Small intestine (tissue), 16 donors: ENCODE results near the gene RHBDL2. TPM values are rescaled to one million over a fixed set of nuclear protein-coding genes. Genes with fewer than 3 reads are reported as not detected.
A peak's percentile ranks its signal among the peaks of the same experiment; 100 is the strongest.
"Not testable (repeated sequence)": the region's sequence is repeated elsewhere in the genome, so short reads cannot be mapped to it uniquely, and the experiment has no call there.

Source experiments
- DNase-seq, 2 donors: peaks; one replicate each; pipeline versions ENCODE4 v3.0.0 to v3.0.0-alpha.2; 2013
- FAIRE-seq: peaks from 2 replicates; lab custom pipeline; 2012; peaks lifted over from hg19 to GRCh38; lab: Jason Lieb, UNC
- H3K27ac ChIP-seq, 3 donors: one replicate each; pipeline ENCODE4 v1.5.1; 2013; ENCODE audit warnings: low read length in 2 of 3, mild to moderate bottlenecking in 2 of 3, control low read depth in 1 of 3, inconsistent platforms in 1 of 3, low read depth in 1 of 3, moderate library complexity in 1 of 3
- H3K27me3 ChIP-seq, 3 donors: one replicate each; pipeline ENCODE4 v1.6.1; 2013; ENCODE audit warnings: low read length in 3 of 3, inconsistent platforms in 1 of 3; ENCODE audit not compliant: control insufficient read depth in 3 of 3, insufficient read depth in 3 of 3
- H3K36me3 ChIP-seq, 3 donors: one replicate each; pipeline ENCODE4 v1.6.1; 2013; ENCODE audit warnings: low read length in 3 of 3, inconsistent platforms in 1 of 3, low read depth in 1 of 3, mild to moderate bottlenecking in 1 of 3, moderate library complexity in 1 of 3; ENCODE audit not compliant: control insufficient read depth in 3 of 3, insufficient read depth in 2 of 3
- H3K4me1 ChIP-seq, 3 donors: one replicate each; pipeline ENCODE4 v1.6.1; 2013; ENCODE audit warnings: low read length in 2 of 3, inconsistent platforms in 1 of 3, low read depth in 1 of 3, mild to moderate bottlenecking in 1 of 3, moderate library complexity in 1 of 3; ENCODE audit not compliant: control insufficient read depth in 3 of 3, insufficient read depth in 2 of 3
- H3K4me3 ChIP-seq, 3 donors: one replicate each; pipeline ENCODE4 v1.5.1; 2013; ENCODE audit warnings: low read length in 3 of 3, control low read depth in 1 of 3, inconsistent platforms in 1 of 3, low read depth in 1 of 3, mild to moderate bottlenecking in 1 of 3, moderate library complexity in 1 of 3
- H3K9me3 ChIP-seq, 2 donors: one replicate each; pipeline ENCODE4 v1.6.1; 2013; ENCODE audit warnings: low read depth in 1 of 2, low read length in 1 of 2; ENCODE audit not compliant: control insufficient read depth in 2 of 2, insufficient read depth in 1 of 2
- WGBS, 3 donors: extraction: QIAGEN DNeasy Blood & Tissue Kit; methylation state at CpG; one replicate each; pipeline ENCODE4 v1.1.7; 2013; 5-methylcytosine and 5-hydroxymethylcytosine counted together
- long read RNA-seq, 10 donors: transcript quantifications; one replicate each; lab custom pipeline, GENCODE V29; 2026
- polyA plus RNA-seq, 4 donors: library from polyadenylated mRNA; stranded (reverse) in 3 of 4; unstranded in 1 of 4; fragments of 200-250 nt in 3 of 4; fragments of 120-200 nt in 1 of 4; gene quantifications; one replicate each; pipeline versions ENCODE4 v1.2.1 to v1.2.3, GENCODE V29; 2013
- donor health status: healthy with polysubstance abuse.
- donor health status: control.
- donor health status: control.
- donor health status: Bipolar disorder and iron deficiency.
- donor health status: healthy.

RHBDL2 gene
- under 1 TPM in 2 of 4 donors, not detected in 2; 0.24 to 0.43 TPM for polyA plus RNA-seq
- long read RNA-seq, donor 1 = 0 reads
- long read RNA-seq, donor 2 = 0 reads
- long read RNA-seq, donor 3 = 0 reads
- long read RNA-seq, donor 4 = 0 reads
- long read RNA-seq, donor 5 = 0 reads
- long read RNA-seq, donor 6 = 0 reads
- long read RNA-seq, donor 7 = 0 reads
- long read RNA-seq, donor 8 = 0 reads
- long read RNA-seq, donor 9 = 0 reads
- long read RNA-seq, donor 10 = 0 reads

DNA sequence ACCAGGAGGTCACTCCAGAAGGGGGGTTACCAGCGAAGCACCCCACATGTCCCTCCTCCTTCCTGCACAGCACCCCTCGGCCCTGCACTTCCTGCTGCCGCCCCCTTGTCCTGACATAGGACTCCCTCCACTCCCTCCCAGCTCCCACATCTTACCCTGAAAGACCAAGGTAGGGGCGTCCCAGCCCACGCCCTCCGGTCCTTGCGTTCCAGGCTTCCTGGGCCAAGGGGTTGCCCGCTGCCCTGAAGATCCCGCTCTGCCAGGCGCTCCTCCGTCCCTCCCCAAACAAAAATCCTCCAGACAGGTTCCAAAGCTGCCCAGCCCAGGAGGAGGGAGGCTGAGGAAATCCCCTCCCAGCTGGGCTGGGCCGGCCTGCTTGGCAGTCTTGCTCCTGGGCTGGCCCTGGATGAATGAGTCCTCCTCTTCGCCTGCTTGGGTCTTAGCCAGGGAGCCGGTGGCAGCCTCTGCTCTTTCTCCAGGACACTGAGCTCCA is at the start of gene RHBDL2:
Gene RHBDL2 (minus strand): TSS at position 304 of the 493 bp plus-strand sequence. CDS start 22,618 bp downstream, outside the sequence.
- Histone ChIP-seq H3K4me1 (no peaks in the 10 kb centered on the region), H3K27me3 (no peaks in the 10 kb centered on the region), H3K4me3 (peak within 1 kb of the TSS in 1 of 3 donors; percentile 33), H3K27ac (no peak within 1 kb of the TSS), H3K9me3 (no peaks in the 10 kb centered on the region), H3K36me3 (no peaks in the 10 kb centered on the region)
- DNase-seq (no peak), FAIRE-seq (no peak)
- 58 to 63% (median 61%) methylated on average over 14 of the region's 14 CpGs for WGBS, 3 donors

DNA sequence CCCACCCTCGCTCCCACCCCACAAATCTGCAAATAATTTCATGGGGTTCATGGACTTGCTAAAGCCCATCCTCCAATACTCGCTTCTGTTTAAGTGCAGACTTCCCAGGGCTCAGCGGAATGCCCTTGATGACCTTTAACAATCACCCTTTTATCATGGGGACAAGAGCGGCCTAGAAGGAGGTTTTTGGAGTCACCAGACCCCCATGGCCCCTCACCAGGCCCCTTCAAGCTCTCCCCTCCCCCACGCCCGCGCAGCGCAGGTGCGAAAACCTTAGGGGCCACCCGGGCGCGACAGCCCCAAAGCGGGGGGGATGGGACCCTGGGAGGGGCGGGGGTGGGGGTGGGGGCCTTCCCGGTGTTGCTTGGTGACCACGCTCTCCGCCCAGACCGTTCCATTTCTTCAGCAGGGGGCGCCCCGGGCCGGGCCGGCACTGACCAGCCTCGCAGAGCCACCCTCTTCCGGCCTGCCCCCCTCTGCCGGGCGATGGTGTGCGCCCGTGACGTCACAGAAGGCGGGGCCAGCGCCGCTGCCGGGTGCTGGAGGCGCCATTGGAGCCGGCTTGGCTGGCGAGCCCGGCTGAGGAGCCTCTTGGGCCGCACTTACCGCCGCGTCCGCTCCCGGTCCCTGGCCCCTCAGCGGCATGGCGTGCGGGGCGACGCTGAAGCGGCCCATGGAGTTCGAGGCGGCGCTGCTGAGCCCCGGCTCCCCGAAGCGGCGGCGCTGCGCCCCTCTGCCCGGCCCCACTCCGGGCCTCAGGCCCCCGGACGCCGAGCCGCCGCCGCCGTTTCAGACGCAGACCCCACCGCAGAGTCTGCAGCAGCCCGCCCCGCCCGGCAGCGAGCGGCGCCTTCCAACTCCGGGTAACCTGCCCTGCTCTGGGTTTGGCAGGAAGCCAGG is 49.4 kb upstream of the RHBDL2 start, which contains the start of gene AKIRIN1:
Gene AKIRIN1 (plus strand): TSS at position 539 of the 900 bp plus-strand sequence. CDS start 105 bp downstream, at position 644.
- peak; percentile 92 to 98 for DNase-seq
- Histone ChIP-seq H3K9me3 (no peaks in the 10 kb centered on the region), H3K36me3 (peaks cover 0 to 19% (median 0%) of the 10 kb centered on the region in 3 donors), H3K27ac (peak within 1 kb of the TSS; percentile 84 to 85 (median 85)), H3K4me1 (peaks cover 2 to 12% (median 5%) of the 10 kb centered on the region in 3 donors), H3K4me3 (peak within 1 kb of the TSS; percentile 95 to 100 (median 96)), H3K27me3 (no peaks in the 10 kb centered on the region)
- FAIRE-seq = no peak
- 1% methylated on average over 40 to 76 of the region's 76 CpGs for WGBS, 3 donors

- Histone ChIP-seq H3K27ac (peak overlapping the region in 2 of 3 donors; percentile 84), H3K27me3 (no peaks in the 10 kb centered on the region), H3K9me3 (no peaks in the 10 kb centered on the region), H3K36me3 (peaks cover 0 to 14% (median 0%) of the 10 kb centered on the region in 3 donors), H3K4me1 (peaks cover 2 to 14% (median 5%) of the 10 kb centered on the region in 3 donors), H3K4me3 (peak overlapping the region; percentile 48 to 95 (median 67))
- 8 to 26% (median 8%) methylated on average over 5 of the region's 5 CpGs for WGBS, 3 donors
- DNase-seq (no peak), FAIRE-seq (no peak)
These were observed 48.7 kb upstream of the RHBDL2 start for GRCh38 chr1:38990386-38990737.

- H3K27ac ChIP-seq = peak overlapping the region in 1 of 3 donors; percentile 84
- DNase-seq (no peak), FAIRE-seq (no peak)
- no peaks in the 10 kb centered on the region for H3K9me3 ChIP-seq
- 45 to 77% (median 74%) methylated on average over 2 of the region's 2 CpGs for WGBS, 3 donors
- no peak overlapping the region for H3K4me3 ChIP-seq
- peaks cover 2 to 14% (median 5%) of the 10 kb centered on the region in 3 donors for H3K4me1 ChIP-seq
- H3K36me3 ChIP-seq = peaks cover 0 to 14% (median 0%) of the 10 kb centered on the region in 3 donors
- no peaks in the 10 kb centered on the region for H3K27me3 ChIP-seq
These were observed 48.3 kb upstream of the RHBDL2 start for GRCh38 chr1:38989979-38990378.

GRCh38 chr1:38979380-38979779 is 37.8 kb upstream of the RHBDL2 start:
- WGBS, 3 donors = 16 to 47% (median 39%) methylated on average over 1 of the region's 1 CpG
- H3K36me3 ChIP-seq, H3K4me3 ChIP-seq, FAIRE-seq, H3K27ac ChIP-seq, DNase-seq, H3K27me3 ChIP-seq, H3K4me1 ChIP-seq: not testable (repeated sequence)
- peaks cover 0 to 14% of the 10 kb centered on the region in 2 donors for H3K9me3 ChIP-seq

- not testable (repeated sequence) for FAIRE-seq
- peaks cover 0 to 14% of the 10 kb centered on the region in 2 donors for H3K9me3 ChIP-seq
- WGBS, 3 donors = 92% methylated on average over 6 of the region's 6 CpGs
These were observed 36.6 kb upstream of the RHBDL2 start for GRCh38 chr1:38978245-38978542.

GRCh38 chr1:38977399-38978244 is 36.0 kb upstream of the RHBDL2 start:
- not testable (repeated sequence) for FAIRE-seq, H3K27ac ChIP-seq, H3K4me1 ChIP-seq, DNase-seq, H3K27me3 ChIP-seq, H3K36me3 ChIP-seq, H3K4me3 ChIP-seq
- WGBS, 3 donors = 75 to 81% (median 75%) methylated on average over 12 of the region's 12 CpGs
- H3K9me3 ChIP-seq = peaks cover 0 to 14% of the 10 kb centered on the region in 2 donors

More at GRCh38 chr1:38978245-38978542, 36.6 kb upstream of the RHBDL2 start:
- H3K4me3 ChIP-seq, H3K27ac ChIP-seq, H3K36me3 ChIP-seq, DNase-seq, H3K4me1 ChIP-seq, H3K27me3 ChIP-seq: not testable (repeated sequence)
